Measurements from ENCODE around the gene PRKRA. TPM values are rescaled to one million over a fixed set of nuclear protein-coding genes. Genes with fewer than 3 reads are reported as not detected.
"Not testable (repeated sequence)": the region's sequence is repeated elsewhere in the genome, so short reads cannot be mapped to it uniquely, and the experiment has no call there.

The PRKRA gene
- total RNA-seq, 4 donors from 2014 or later, result 91.0 to 125 (median 117) TPM

DNA sequence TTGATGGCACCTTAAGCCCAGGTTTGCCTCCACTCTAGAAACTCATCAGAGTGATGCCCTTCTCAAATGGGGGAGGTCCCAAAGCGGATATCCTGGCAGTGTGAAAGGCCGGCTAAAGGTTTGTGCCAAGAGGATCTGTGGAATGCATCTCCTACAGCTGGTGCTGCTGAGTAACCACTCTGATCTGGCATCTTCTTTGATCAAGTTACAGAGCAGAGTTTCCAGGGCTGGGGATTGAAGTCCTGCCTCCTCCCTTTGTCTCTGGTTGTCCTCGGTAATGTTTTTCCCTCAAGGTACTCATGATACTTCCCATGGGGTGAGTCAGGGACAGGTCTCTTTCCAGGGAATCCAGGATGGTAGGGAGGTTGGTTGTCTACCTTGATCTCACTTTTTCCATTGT, 24.6 kb downstream of the PRKRA start:
- no peak for ATAC-seq
- intact Hi-C loops (cut with DNase I; ENCODE audit: low total_unique reads), result no loop called here

GRCh38 chr2:178425255-178425827, 25.6 kb downstream of the PRKRA start:
- Histone ChIP-seq H3K27me3 (no peaks in the 10 kb centered on the region), H3K4me3 (no peak overlapping the region), H3K27ac (no peak overlapping the region), H3K36me3 (peaks cover 0 to 19% of the 10 kb centered on the region in 2 donors), H3K9me3 (no peaks in the 10 kb centered on the region), H3K4me1 (no peaks in the 10 kb centered on the region)
- DNase-seq (no peak), ATAC-seq (no peak)
- intact Hi-C loops (cut with DNase I; ENCODE audit: low total_unique reads) (no loop called here), in situ Hi-C loops (cut with MboI; ENCODE audit: low sequenced_read_pairs in 4 of 4) (no loop called here)
- TF ChIP-seq POLR2A (IDR thresholded peaks at IDR 0.05), result no peak
- TF ChIP-seq, protein P1, sequence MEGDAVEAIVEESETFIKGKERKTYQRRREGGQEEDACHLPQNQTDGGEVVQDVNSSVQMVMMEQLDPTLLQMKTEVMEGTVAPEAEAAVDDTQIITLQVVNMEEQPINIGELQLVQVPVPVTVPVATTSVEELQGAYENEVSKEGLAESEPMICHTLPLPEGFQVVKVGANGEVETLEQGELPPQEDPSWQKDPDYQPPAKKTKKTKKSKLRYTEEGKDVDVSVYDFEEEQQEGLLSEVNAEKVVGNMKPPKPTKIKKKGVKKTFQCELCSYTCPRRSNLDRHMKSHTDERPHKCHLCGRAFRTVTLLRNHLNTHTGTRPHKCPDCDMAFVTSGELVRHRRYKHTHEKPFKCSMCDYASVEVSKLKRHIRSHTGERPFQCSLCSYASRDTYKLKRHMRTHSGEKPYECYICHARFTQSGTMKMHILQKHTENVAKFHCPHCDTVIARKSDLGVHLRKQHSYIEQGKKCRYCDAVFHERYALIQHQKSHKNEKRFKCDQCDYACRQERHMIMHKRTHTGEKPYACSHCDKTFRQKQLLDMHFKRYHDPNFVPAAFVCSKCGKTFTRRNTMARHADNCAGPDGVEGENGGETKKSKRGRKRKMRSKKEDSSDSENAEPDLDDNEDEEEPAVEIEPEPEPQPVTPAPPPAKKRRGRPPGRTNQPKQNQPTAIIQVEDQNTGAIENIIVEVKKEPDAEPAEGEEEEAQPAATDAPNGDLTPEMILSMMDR (IDR thresholded peaks at IDR 0.05 in 4 of 5, conservative IDR thresholded peaks at IDR 0.05 in 1 of 5), result no peak

More for the DNA sequence above, 24.6 kb downstream of the PRKRA start:
- in situ Hi-C loops (cut with MboI; ENCODE audit: low sequenced_read_pairs in 4 of 4), result no loop called here
- no peak overlapping the region for H3K4me3 ChIP-seq
- H3K36me3 ChIP-seq, result peaks cover 0 to 29% of the 10 kb centered on the region in 2 donors
- H3K27ac ChIP-seq, result no peak overlapping the region
- TF ChIP-seq, protein P1 (IDR thresholded peaks at IDR 0.05 in 4 of 5, conservative IDR thresholded peaks at IDR 0.05 in 1 of 5), result no peak
- no peak for TF ChIP-seq POLR2A (IDR thresholded peaks at IDR 0.05)
- H3K4me1 ChIP-seq, result no peaks in the 10 kb centered on the region
- H3K27me3 ChIP-seq, result no peaks in the 10 kb centered on the region
- H3K9me3 ChIP-seq, result no peaks in the 10 kb centered on the region
- no peak for DNase-seq

DNA sequence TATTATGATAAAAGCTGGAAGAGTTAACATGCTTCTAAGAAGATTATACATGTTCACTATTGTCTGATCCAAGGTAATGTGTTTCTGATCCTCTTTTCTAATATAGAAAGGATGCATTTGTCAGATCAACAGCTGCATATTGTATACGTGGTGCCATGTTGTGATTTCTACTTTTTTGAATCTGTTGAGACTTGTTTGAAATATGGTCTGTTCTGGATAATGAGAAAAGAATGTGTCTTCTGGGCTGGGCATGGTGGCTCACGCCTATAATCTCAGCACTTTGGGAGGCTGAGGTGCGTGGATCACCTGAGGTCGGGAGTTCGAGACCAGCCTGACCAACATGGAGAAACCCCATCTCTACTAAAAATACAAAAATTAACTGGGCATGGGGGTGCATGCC, 27.2 kb downstream of the PRKRA start:
- DNase-seq; H3K9me3 ChIP-seq; intact Hi-C loops (cut with DNase I; ENCODE audit: low total_unique reads); in situ Hi-C loops (cut with MboI; ENCODE audit: low sequenced_read_pairs in 4 of 4); ATAC-seq; H3K27me3 ChIP-seq; H3K27ac ChIP-seq; H3K4me1 ChIP-seq; H3K36me3 ChIP-seq; H3K4me3 ChIP-seq: not testable (repeated sequence)

GRCh38 chr2:178422097-178422496, 28.9 kb downstream of the PRKRA start:
- in situ Hi-C loops (cut with MboI; ENCODE audit: low sequenced_read_pairs in 4 of 4) (no loop called here), intact Hi-C loops (cut with DNase I; ENCODE audit: low total_unique reads) (no loop called here)
- Histone ChIP-seq H3K27me3 (no peaks in the 10 kb centered on the region), H3K27ac (no peak overlapping the region), H3K4me1 (no peaks in the 10 kb centered on the region), H3K36me3 (no peaks in the 10 kb centered on the region), H3K4me3 (no peak overlapping the region), H3K9me3 (no peaks in the 10 kb centered on the region)
- DNase-seq, result no peak
- ATAC-seq, result no peak
- TF ChIP-seq POLR2A (IDR thresholded peaks at IDR 0.05), result no peak
- TF ChIP-seq, protein P1 (IDR thresholded peaks at IDR 0.05 in 4 of 5, conservative IDR thresholded peaks at IDR 0.05 in 1 of 5), result no peak

GRCh38 chr2:178420463-178420999, 30.4 kb downstream of the PRKRA start:
- intact Hi-C loops (cut with DNase I; ENCODE audit: low total_unique reads), result no loop called here
- no peak for TF ChIP-seq POLR2A (IDR thresholded peaks at IDR 0.05)
- TF ChIP-seq, protein P1 (IDR thresholded peaks at IDR 0.05 in 4 of 5, conservative IDR thresholded peaks at IDR 0.05 in 1 of 5), result no peak
- Histone ChIP-seq H3K27ac (no peak overlapping the region), H3K27me3 (no peaks in the 10 kb centered on the region), H3K9me3 (no peaks in the 10 kb centered on the region), H3K36me3 (no peaks in the 10 kb centered on the region), H3K4me1 (no peaks in the 10 kb centered on the region), H3K4me3 (no peak overlapping the region)
- no peak for DNase-seq
- ATAC-seq, result no peak
- in situ Hi-C loops (cut with MboI; ENCODE audit: low sequenced_read_pairs in 4 of 4), result no loop called here
